Measurements from ENCODE around the gene HLA-F. TPM values are rescaled to one million over a fixed set of nuclear protein-coding genes. Genes with fewer than 3 reads are reported as not detected.

HLA-F gene
- total RNA-seq, 2 donors from 2014 or later: 34.0 to 62.1 TPM

DNA sequence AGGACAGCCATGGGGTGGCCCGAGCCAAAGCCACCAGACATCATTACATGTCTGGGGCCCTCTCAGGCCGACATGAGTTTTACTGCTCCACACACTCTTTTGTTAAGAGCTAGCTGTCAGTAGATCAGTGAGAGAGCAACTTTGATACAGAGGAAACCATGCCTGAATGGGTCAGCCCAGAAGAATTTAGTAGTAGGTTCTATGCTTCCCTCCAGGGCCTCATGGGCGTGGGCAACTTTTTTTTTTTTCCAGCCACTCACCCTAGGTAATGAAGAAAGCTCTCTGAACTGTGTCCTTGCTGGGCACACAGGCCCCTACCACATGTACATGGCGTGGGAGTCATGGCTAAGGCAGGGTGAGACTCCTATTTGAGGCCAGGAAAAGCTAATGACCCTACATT is 38.8 kb downstream of the HLA-F start:
- Histone ChIP-seq H3K36me3 (no peaks in the 10 kb centered on the region), H3K27me3 (replicated peaks; ENCODE audit: insufficient read depth) (no peaks in the 10 kb centered on the region), H3K27ac (no peak overlapping the region), H3K9me3 (no peaks in the 10 kb centered on the region), H3K4me3 (no peak overlapping the region), H3K4me1 (replicated peaks) (no peaks in the 10 kb centered on the region)
- TF ChIP-seq, protein P1, sequence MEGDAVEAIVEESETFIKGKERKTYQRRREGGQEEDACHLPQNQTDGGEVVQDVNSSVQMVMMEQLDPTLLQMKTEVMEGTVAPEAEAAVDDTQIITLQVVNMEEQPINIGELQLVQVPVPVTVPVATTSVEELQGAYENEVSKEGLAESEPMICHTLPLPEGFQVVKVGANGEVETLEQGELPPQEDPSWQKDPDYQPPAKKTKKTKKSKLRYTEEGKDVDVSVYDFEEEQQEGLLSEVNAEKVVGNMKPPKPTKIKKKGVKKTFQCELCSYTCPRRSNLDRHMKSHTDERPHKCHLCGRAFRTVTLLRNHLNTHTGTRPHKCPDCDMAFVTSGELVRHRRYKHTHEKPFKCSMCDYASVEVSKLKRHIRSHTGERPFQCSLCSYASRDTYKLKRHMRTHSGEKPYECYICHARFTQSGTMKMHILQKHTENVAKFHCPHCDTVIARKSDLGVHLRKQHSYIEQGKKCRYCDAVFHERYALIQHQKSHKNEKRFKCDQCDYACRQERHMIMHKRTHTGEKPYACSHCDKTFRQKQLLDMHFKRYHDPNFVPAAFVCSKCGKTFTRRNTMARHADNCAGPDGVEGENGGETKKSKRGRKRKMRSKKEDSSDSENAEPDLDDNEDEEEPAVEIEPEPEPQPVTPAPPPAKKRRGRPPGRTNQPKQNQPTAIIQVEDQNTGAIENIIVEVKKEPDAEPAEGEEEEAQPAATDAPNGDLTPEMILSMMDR (IDR thresholded peaks at IDR 0.05): no peak
- DNase-seq (ENCODE audit: low spot score): no peak
- 42% methylated on average over 4 of the region's 4 CpGs for WGBS
- intact Hi-C loops (cut with DNase I): no loop called here

DNA sequence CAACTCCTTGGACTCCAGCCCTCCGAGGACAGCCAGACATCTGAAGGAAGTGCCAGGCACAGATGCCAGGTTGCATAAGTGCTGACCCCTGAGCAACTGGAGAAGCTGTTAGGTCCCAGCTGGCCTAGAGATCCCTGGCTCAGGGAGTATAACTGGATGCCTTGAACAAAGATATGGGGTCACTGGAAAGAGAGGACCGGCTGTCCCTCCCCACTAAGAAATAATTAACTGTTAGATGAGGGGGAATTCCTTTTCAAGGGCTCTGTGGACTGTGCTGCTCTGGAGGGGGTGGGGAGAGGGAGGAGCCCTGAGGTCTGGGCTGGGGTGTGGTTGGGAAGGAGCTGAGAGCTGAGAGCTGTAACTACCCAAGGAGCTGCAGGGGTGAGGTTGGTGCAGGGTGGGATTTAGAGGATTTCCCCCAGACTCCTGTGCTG is 39.6 kb downstream of the HLA-F start:
- H3K36me3 ChIP-seq: no peaks in the 10 kb centered on the region
- H3K9me3 ChIP-seq: no peaks in the 10 kb centered on the region
- H3K27me3 ChIP-seq (replicated peaks; ENCODE audit: insufficient read depth): no peaks in the 10 kb centered on the region
- no peak overlapping the region for H3K4me3 ChIP-seq
- H3K27ac ChIP-seq: no peak overlapping the region
- TF ChIP-seq, protein P1 (IDR thresholded peaks at IDR 0.05): no peak
- TF ChIP-seq POLR2A (IDR thresholded peaks at IDR 0.05) (no peak), POLR2AphosphoS5 (IDR thresholded peaks at IDR 0.05) (no peak)
- intact Hi-C loops (cut with DNase I): no loop called here
- no peaks in the 10 kb centered on the region for H3K4me1 ChIP-seq (replicated peaks)
- WGBS: 41% methylated on average over 2 of the region's 2 CpGs
- no peak for DNase-seq (ENCODE audit: low spot score)

DNA sequence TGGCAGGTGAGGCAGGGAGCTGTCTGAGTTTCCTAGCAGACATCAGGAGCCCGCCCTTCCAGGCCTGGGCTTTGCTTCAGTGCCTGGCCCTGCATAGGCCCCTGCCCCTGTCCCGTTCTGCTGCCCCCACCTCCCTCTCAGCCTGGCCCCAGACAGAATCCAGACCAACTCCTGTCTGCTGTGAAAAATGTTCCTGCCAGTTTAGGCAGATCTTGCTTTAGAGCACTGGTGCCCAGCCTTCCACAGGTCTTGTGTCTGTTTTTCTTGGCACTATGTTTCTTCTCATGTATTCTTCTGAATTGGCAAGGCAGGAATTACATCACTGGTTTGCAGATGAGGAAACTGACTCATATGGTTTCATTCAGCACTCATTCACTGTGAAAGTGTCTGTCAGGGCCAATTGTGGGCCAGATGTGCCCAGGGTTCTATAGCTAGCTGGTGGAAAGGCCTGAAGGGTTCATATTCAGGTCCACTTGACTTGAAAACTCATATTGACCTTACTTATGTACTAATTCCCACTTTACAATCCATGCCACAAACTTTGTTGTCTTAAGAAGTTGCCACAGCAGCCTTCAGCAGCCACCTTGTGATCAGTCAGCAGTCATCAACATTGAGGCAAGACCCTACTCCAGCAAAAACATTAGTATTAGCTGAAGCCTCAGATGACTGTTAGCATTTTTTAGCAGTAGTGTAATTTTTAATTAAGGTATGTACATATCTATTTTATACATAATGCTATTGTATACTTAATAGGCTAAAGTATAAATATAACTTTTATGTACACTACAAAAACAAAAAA is 40.5 kb downstream of the HLA-F start:
- 69% methylated on average over 2 of the region's 2 CpGs for WGBS
- H3K36me3 ChIP-seq: no peaks in the 10 kb centered on the region
- no peak for DNase-seq (ENCODE audit: low spot score)
- no peaks in the 10 kb centered on the region for H3K4me1 ChIP-seq (replicated peaks)
- TF ChIP-seq POLR2AphosphoS5 (IDR thresholded peaks at IDR 0.05) (no peak), POLR2A (IDR thresholded peaks at IDR 0.05) (no peak)
- TF ChIP-seq, protein P1 (IDR thresholded peaks at IDR 0.05): no peak
- H3K4me3 ChIP-seq: no peak overlapping the region
- intact Hi-C loops (cut with DNase I): no loop called here
- H3K9me3 ChIP-seq: no peaks in the 10 kb centered on the region
- H3K27ac ChIP-seq: no peak overlapping the region
- H3K27me3 ChIP-seq (replicated peaks; ENCODE audit: insufficient read depth): no peaks in the 10 kb centered on the region

DNA sequence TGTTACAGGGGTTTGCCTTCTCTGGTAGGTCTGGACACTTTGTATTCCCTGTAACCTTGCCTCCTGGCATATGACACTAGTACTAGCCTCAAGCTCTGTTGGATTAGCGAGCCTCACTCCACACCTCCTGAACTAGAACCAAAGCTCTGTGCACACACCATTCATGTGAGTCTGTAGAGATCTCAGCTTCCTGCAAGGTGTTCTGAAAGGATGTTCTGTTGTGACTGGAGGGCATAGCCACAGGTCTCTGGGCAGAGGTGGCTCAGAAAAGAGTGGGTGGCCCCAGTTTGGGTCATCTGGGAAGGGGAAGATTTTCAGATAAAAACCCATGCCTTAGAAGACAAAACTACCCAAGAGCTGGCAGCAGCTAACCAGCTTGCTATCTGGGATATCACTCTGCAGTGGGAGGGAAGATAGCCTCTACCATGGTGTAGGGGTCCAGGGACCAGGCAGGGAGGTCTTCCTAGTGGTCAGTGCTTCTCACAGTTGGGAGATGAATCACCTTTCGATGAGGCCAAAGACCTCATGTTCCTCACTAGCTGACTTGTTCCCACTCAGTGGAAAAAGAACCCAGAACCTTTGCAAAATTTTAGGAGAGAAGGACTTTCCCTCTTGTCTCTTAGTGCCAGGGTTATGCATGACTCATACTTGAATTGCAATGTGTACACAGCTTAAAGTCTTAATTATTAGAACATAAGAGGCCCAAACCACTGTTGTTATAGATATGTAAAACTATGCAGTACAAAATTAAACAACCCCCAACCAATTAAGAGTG is 41.4 kb downstream of the HLA-F start:
- intact Hi-C loops (cut with DNase I): no loop called here
- DNase-seq (ENCODE audit: low spot score): no peak
- WGBS: 92% methylated on average over 2 of the region's 2 CpGs
- Histone ChIP-seq H3K27me3 (replicated peaks; ENCODE audit: insufficient read depth) (no peaks in the 10 kb centered on the region), H3K4me3 (no peak overlapping the region), H3K9me3 (no peaks in the 10 kb centered on the region), H3K27ac (no peak overlapping the region), H3K36me3 (no peaks in the 10 kb centered on the region), H3K4me1 (replicated peaks) (no peaks in the 10 kb centered on the region)
- no peak for TF ChIP-seq POLR2AphosphoS5 (IDR thresholded peaks at IDR 0.05)
- TF ChIP-seq POLR2A (IDR thresholded peaks at IDR 0.05): no peak
- TF ChIP-seq, protein P1 (IDR thresholded peaks at IDR 0.05): no peak

Measured in prostate gland (tissue), 2 donors.